Measurements from ENCODE around the gene TMEM231. TPM values are rescaled to one million over a fixed set of nuclear protein-coding genes. Genes with fewer than 3 reads are reported as not detected.

The TMEM231 gene
- polyA plus RNA-seq, 3 donors from 2014 or later: 1.3 to 1.5 TPM; not detected in 1

DNA sequence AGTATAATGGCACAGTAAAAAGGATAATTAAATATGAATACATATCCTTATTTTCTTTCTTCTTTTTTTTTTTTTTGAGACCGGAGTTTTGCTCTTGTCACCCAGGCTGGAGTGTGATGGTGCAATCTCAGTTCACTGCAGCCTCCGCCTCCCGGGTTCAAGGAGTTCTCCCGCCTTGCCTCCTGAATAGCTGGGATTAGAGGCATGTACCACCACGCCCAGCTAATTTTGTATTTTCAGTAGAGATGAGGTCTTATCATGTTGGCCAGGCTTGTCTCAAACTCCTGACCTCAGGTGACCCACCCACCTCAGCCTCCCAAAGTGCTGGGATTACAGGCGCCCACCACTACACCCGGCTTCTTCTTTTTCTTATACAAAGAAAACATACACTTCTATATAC is 22.2 kb upstream of the TMEM231 start:
- peaks cover 5 to 34% of the 10 kb centered on the region in 2 donors for H3K4me1 Mint-ChIP-seq
- no peak for DNase-seq
- no peak overlapping the region for H3K4me3 Mint-ChIP-seq
- H3K27me3 Mint-ChIP-seq (ENCODE audit: low read depth in 3 of 3): no peaks in the 10 kb centered on the region
- H3K27ac Mint-ChIP-seq: peak overlapping the region in 1 of 6 donors; percentile 53
- H3K9me3 Mint-ChIP-seq: no peaks in the 10 kb centered on the region
- peaks cover 8 to 28% (median 18%) of the 10 kb centered on the region in 3 donors for H3K36me3 Mint-ChIP-seq

DNA sequence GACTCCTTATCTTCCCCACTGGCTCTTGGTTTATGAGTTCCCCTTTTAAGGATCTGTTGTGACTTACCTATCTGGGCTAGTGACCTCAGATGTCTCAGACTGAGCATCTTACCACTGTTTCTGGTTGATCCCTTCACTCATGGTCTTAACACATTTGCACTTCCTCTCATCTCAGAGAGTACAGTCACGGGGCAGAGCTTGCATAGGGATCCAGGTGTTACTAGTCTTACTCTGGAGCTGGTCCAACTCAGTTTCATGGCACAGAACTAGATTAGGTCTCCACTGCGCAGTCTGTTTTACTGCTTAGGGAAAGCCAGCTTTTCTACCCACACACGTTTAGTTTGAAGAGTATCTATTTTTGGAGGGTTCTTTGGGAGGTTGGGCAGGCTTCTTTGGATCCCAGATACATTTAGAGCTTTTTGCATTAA is 20.3 kb upstream of the TMEM231 start:
- peaks cover 11 to 42% of the 10 kb centered on the region in 2 donors for H3K4me1 Mint-ChIP-seq
- no peak for DNase-seq
- no peaks in the 10 kb centered on the region for H3K9me3 Mint-ChIP-seq
- peaks cover 15 to 34% (median 20%) of the 10 kb centered on the region in 3 donors for H3K36me3 Mint-ChIP-seq
- no peak overlapping the region for H3K4me3 Mint-ChIP-seq
- peak overlapping the region in 1 of 6 donors; percentile 12 for H3K27ac Mint-ChIP-seq
- H3K27me3 Mint-ChIP-seq (ENCODE audit: low read depth in 3 of 3): no peaks in the 10 kb centered on the region

- no peak overlapping the region for H3K27ac Mint-ChIP-seq
- no peak overlapping the region for H3K4me3 Mint-ChIP-seq
- H3K4me1 Mint-ChIP-seq: peaks cover 13 to 42% of the 10 kb centered on the region in 2 donors
- peaks cover 15 to 37% (median 20%) of the 10 kb centered on the region in 3 donors for H3K36me3 Mint-ChIP-seq
- no peak for DNase-seq
- no peaks in the 10 kb centered on the region for H3K27me3 Mint-ChIP-seq (ENCODE audit: low read depth in 3 of 3)
- H3K9me3 Mint-ChIP-seq: no peaks in the 10 kb centered on the region
Measured at GRCh38 chr16:75575958-75576357, 19.9 kb upstream of the TMEM231 start.

- Mint-ChIP-seq H3K27me3 (ENCODE audit: low read depth in 3 of 3) (no peaks in the 10 kb centered on the region), H3K4me3 (no peak overlapping the region), H3K9me3 (no peaks in the 10 kb centered on the region), H3K27ac (peak overlapping the region in 1 of 6 donors; percentile 55), H3K36me3 (peaks cover 15 to 31% (median 15%) of the 10 kb centered on the region in 3 donors), H3K4me1 (peaks cover 18 to 42% of the 10 kb centered on the region in 2 donors)
- no peak for DNase-seq
Measured at GRCh38 chr16:75573955-75574354, 17.9 kb upstream of the TMEM231 start.

GRCh38 chr16:75572864-75573542 is 17.0 kb upstream of the TMEM231 start:
- no peak for DNase-seq
- peaks cover 9 to 25% (median 10%) of the 10 kb centered on the region in 3 donors for H3K36me3 Mint-ChIP-seq
- H3K9me3 Mint-ChIP-seq: no peaks in the 10 kb centered on the region
- no peak overlapping the region for H3K27ac Mint-ChIP-seq
- no peak overlapping the region for H3K4me3 Mint-ChIP-seq
- H3K4me1 Mint-ChIP-seq: peaks cover 25 to 46% of the 10 kb centered on the region in 2 donors
- no peaks in the 10 kb centered on the region for H3K27me3 Mint-ChIP-seq (ENCODE audit: low read depth in 3 of 3)

- Mint-ChIP-seq H3K36me3 (peaks cover 4 to 10% (median 8%) of the 10 kb centered on the region in 3 donors), H3K4me3 (no peak overlapping the region), H3K4me1 (peaks cover 39 to 57% of the 10 kb centered on the region in 2 donors), H3K27me3 (ENCODE audit: low read depth in 3 of 3) (peaks cover 0 to 5% (median 4%) of the 10 kb centered on the region in 3 donors), H3K27ac (peak overlapping the region in 2 of 6 donors; percentile 34 to 48), H3K9me3 (no peaks in the 10 kb centered on the region)
- DNase-seq: no peak
Measured at GRCh38 chr16:75570396-75571065, 14.5 kb upstream of the TMEM231 start.

GRCh38 chr16:75567911-75568310 is 11.9 kb upstream of the TMEM231 start:
- DNase-seq: no peak
- Mint-ChIP-seq H3K9me3 (no peaks in the 10 kb centered on the region), H3K4me1 (peaks cover 40 to 51% of the 10 kb centered on the region in 2 donors), H3K4me3 (peak overlapping the region; percentile 84 to 100 (median 96)), H3K36me3 (peaks cover 0 to 8% (median 7%) of the 10 kb centered on the region in 3 donors), H3K27me3 (ENCODE audit: low read depth in 3 of 3) (peaks cover 2 to 9% (median 5%) of the 10 kb centered on the region in 3 donors), H3K27ac (peak overlapping the region in 5 of 6 donors; percentile 1 to 83 (median 45))

- no peaks in the 10 kb centered on the region for H3K9me3 Mint-ChIP-seq
- peak overlapping the region; percentile 25 to 83 (median 75) for H3K27ac Mint-ChIP-seq
- H3K27me3 Mint-ChIP-seq (ENCODE audit: low read depth in 3 of 3): peaks cover 5 to 15% (median 8%) of the 10 kb centered on the region in 3 donors
- peak overlapping the region; percentile 84 to 100 (median 96) for H3K4me3 Mint-ChIP-seq
- H3K36me3 Mint-ChIP-seq: peaks cover 0 to 4% (median 0%) of the 10 kb centered on the region in 3 donors
- peaks cover 35 to 47% of the 10 kb centered on the region in 2 donors for H3K4me1 Mint-ChIP-seq
- no peak for DNase-seq
Measured at GRCh38 chr16:75566758-75567255, 10.8 kb upstream of the TMEM231 start.

- Mint-ChIP-seq H3K9me3 (no peaks in the 10 kb centered on the region), H3K27me3 (ENCODE audit: low read depth in 3 of 3) (peaks cover 5 to 15% (median 8%) of the 10 kb centered on the region in 3 donors)
Measured at GRCh38 chr16:75566040-75566757, 10.1 kb upstream of the TMEM231 start, which contains the start of gene GABARAPL2. TSS of gene GABARAPL2 (plus strand) at chr16:75566379. CDS start at chr16:75566487, 108 bp downstream.

DNA sequence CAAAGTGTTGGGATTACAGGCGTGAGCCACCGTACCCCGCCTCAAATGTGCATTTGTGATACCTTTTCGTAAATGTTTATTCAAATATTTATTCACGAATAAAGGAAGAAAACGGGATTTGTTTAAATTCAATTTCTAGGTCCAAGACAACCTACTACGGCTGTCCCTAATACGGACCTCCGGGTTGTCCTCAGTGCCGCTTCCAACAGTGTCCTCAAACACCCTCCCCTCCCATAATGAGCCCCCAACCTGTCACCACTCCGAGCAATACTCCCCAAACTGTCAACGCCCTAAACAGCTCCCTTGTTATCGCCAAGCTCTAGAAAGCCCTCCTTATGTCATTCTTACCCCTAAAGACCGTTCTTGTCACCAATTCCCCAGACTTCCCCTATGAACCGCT is 9.6 kb upstream of the TMEM231 start:
- Mint-ChIP-seq H3K4me1 (peaks cover 32 to 47% of the 10 kb centered on the region in 2 donors), H3K27ac (peak overlapping the region; percentile 78 to 99 (median 97)), H3K27me3 (ENCODE audit: low read depth in 3 of 3) (peaks cover 6 to 15% (median 8%) of the 10 kb centered on the region in 3 donors), H3K36me3 (no peaks in the 10 kb centered on the region), H3K9me3 (no peaks in the 10 kb centered on the region), H3K4me3 (peak overlapping the region; percentile 89 to 100 (median 96))
- DNase-seq: no peak

More at GRCh38 chr16:75566040-75566757, 10.1 kb upstream of the TMEM231 start, which contains the start of gene GABARAPL2:
- Mint-ChIP-seq H3K36me3 (peaks cover 0 to under 1% (median 0%) of the 10 kb centered on the region in 3 donors), H3K4me1 (peaks cover 33 to 47% of the 10 kb centered on the region in 2 donors), H3K27ac (peak within 1 kb of the TSS; percentile 78 to 99 (median 97)), H3K4me3 (peak within 1 kb of the TSS; percentile 89 to 100 (median 96))
- DNase-seq: peak; percentile 91 to 92 (median 92)

- H3K27me3 Mint-ChIP-seq (ENCODE audit: low read depth in 3 of 3): peaks cover 5 to 14% (median 11%) of the 10 kb centered on the region in 3 donors
- no peaks in the 10 kb centered on the region for H3K36me3 Mint-ChIP-seq
- no peaks in the 10 kb centered on the region for H3K9me3 Mint-ChIP-seq
- DNase-seq: no peak
- H3K27ac Mint-ChIP-seq: no peak overlapping the region
- H3K4me1 Mint-ChIP-seq: peaks cover 12 to 15% of the 10 kb centered on the region in 2 donors
- no peak overlapping the region for H3K4me3 Mint-ChIP-seq
Measured at GRCh38 chr16:75559564-75560372, 3.7 kb upstream of the TMEM231 start.

DNA sequence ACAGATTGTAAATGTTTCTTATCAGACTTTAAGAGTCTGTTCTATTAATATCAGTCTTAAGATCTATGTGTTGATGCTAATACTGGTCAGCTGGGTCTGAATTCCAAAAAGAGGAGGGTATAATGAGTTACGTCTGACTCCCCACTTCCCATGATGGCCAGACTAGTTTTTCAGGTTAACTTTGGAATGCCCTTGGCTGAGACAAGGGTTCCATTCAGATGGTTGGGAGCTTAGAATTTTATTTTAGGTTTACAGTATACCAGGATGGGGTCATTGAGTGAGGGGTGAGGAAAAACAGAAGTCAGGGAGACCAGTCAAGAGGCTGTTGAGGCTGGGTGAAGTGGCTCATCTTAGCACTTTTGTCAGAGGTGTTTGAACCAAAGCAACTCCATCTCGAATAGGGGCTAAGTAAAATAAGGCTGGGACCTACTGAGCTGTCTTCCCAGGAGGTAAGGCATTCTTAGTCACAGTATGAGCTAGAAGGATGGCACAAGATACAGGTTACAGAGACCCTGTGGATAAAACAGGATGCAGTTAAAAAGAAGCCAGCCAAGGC is 2.9 kb upstream of the TMEM231 start:
- Mint-ChIP-seq H3K9me3 (no peaks in the 10 kb centered on the region), H3K4me3 (no peak overlapping the region), H3K36me3 (no peaks in the 10 kb centered on the region), H3K27ac (no peak overlapping the region), H3K27me3 (ENCODE audit: low read depth in 3 of 3) (peaks cover 5 to 12% (median 10%) of the 10 kb centered on the region in 3 donors), H3K4me1 (peaks cover 12 to 14% of the 10 kb centered on the region in 2 donors)
- no peak for DNase-seq

All from immature natural killer cell (primary cell).